Immature natural killer cell (primary cell): ENCODE results near the gene RASSF1. TPM values are rescaled to one million over a fixed set of nuclear protein-coding genes. Genes with fewer than 3 reads are reported as not detected.

Source experiments
- DNase-seq, 3 donors: peaks; one replicate each; pipeline ENCODE4 v3.0.0; 2022; ENCODE audit warnings: mixed read lengths in 1 of 3
- H3K27ac Mint-ChIP-seq, 6 donors: one replicate each; pipeline ENCODE4 v1.8.0; 2020; ENCODE audit warnings: mixed read lengths in 6 of 6, mild to moderate bottlenecking in 5 of 6, inconsistent platforms in 4 of 6, moderate library complexity in 3 of 6
- H3K27me3 Mint-ChIP-seq, 3 donors: one replicate each; pipeline ENCODE4 v1.8.0; 2020 to 2021; ENCODE audit warnings: low read depth in 3 of 3, mild to moderate bottlenecking in 3 of 3, mixed read lengths in 3 of 3, moderate library complexity in 3 of 3, inconsistent platforms in 1 of 3
- H3K36me3 Mint-ChIP-seq, 3 donors: one replicate each; pipeline ENCODE4 v1.8.0; 2020; ENCODE audit warnings: mixed read lengths in 3 of 3, inconsistent platforms in 2 of 3, mild to moderate bottlenecking in 2 of 3
- H3K4me1 Mint-ChIP-seq, 2 donors: one replicate each; pipeline ENCODE4 v1.8.0; 2020; ENCODE audit warnings: inconsistent platforms in 2 of 2, mild to moderate bottlenecking in 2 of 2, mixed read lengths in 2 of 2, moderate library complexity in 1 of 2
- H3K4me3 Mint-ChIP-seq, 5 donors: one replicate each; pipeline ENCODE4 v1.8.0; 2020; ENCODE audit warnings: mild to moderate bottlenecking in 5 of 5, mixed read lengths in 5 of 5, inconsistent platforms in 3 of 5, moderate library complexity in 3 of 5
- H3K9me3 Mint-ChIP-seq, 6 donors: one replicate each; pipeline ENCODE4 v1.8.0; 2020; ENCODE audit warnings: mild to moderate bottlenecking in 6 of 6, mixed read lengths in 6 of 6, inconsistent platforms in 4 of 6, moderate library complexity in 3 of 6
- polyA plus RNA-seq, 3 donors: library from polyadenylated mRNA; unstranded; fragments of 300-500 nt; fragmentation: Illumina TruSeq; gene quantifications; one replicate each; pipeline ENCODE4 v1.2.3, GENCODE V29; 2021

RASSF1 gene
- polyA plus RNA-seq, 3 donors from 2014 or later = 172 to 253 (median 187) TPM

DNA sequence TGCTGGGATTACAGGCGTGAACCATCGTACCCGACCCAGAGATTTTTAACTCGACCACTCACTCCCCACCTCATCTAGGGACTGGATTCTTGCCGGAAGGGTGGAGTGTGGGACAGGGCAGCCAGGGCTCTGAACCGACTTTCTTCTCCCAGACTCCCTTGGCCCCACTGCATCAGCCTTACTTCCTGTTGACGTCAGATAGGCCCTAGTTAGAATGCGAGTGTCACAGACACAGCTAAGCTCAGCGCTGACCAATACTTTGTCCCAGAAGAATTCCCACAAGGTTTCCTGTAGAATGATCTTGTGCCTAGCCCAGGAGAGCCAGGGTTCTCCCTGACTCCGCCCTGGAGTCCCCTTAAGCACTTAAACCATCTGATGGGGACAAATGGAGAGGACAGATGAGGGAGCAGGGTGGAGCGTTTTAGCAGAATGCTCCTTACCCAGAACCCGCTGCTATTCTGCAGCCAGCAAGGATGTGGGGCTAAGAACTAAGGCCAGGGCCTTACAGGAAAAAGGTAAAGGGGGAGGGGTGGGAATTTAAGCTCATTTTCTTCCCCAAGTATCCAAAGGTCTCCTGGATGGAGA is 6.8 kb downstream of the RASSF1 start:
- H3K4me3 Mint-ChIP-seq = peak overlapping the region; percentile 50 to 67 (median 62)
- H3K4me1 Mint-ChIP-seq = peaks cover 61 to 62% of the 10 kb centered on the region in 2 donors
- H3K27ac Mint-ChIP-seq = peak overlapping the region; percentile 93 to 97 (median 95)
- DNase-seq = peak in 1 of 3 donors; percentile 27
- H3K27me3 Mint-ChIP-seq = peaks cover 7 to 21% (median 17%) of the 10 kb centered on the region in 3 donors
- peaks cover 11 to 18% (median 11%) of the 10 kb centered on the region in 3 donors for H3K36me3 Mint-ChIP-seq
- H3K9me3 Mint-ChIP-seq = no peaks in the 10 kb centered on the region

DNA sequence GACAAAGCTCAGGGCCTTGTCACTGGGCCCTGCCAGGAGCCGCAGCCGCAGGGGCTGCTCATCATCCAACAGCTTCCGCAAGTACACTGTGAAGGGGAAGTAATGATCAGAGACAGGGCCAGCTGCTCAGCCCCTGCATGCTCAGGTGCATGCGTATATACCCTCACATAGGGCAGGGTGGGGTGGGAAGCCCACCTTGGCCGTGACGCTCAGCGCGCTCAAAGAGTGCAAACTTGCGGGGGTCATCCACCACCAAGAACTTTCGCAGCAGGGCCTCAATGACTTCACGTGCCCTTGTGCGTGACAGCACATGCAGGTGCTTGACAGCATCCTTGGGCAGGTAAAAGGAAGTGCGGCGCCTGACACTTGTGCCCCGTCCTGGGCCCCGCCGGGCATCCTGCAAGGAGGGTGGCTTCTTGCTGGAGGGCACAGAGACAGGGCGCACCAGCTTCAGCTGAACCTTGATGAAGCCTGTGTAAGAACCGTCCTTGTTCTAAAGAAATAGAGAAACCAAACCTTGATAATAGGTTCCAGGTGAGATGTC is 9.2 kb downstream of the RASSF1 start:
- peaks cover 1 to 15% (median 5%) of the 10 kb centered on the region in 3 donors for H3K36me3 Mint-ChIP-seq
- peaks cover 65 to 66% of the 10 kb centered on the region in 2 donors for H3K4me1 Mint-ChIP-seq
- DNase-seq = no peak
- no peaks in the 10 kb centered on the region for H3K9me3 Mint-ChIP-seq
- H3K4me3 Mint-ChIP-seq = no peak overlapping the region
- peaks cover 0 to 10% (median 4%) of the 10 kb centered on the region in 3 donors for H3K27me3 Mint-ChIP-seq
- peak overlapping the region in 5 of 6 donors; percentile 32 to 95 (median 73) for H3K27ac Mint-ChIP-seq

DNA sequence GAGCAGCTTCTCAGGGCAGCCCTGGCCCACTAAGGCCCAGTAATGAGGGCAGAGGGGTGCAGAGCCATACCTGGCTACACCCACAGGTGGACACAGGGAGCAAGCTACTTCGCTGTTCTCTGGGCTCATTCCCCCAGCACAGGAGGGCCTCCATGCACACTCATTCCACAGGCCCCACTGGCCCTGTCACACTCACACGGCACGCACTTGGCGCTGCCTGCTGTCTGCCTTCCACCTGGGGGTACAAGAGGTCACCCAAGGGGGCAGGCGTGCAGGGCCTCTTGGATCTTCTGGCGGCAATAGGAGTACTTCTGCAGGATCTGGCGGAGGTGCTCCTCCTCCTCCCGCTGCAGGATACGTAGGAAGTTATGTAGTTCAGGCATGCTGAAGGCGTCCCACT is 10.3 kb downstream of the RASSF1 start:
- Mint-ChIP-seq H3K27ac (peak overlapping the region in 4 of 6 donors; percentile 55 to 73 (median 66)), H3K4me3 (no peak overlapping the region), H3K36me3 (peaks cover 0 to 13% (median 4%) of the 10 kb centered on the region in 3 donors), H3K9me3 (no peaks in the 10 kb centered on the region), H3K4me1 (peaks cover 55 to 57% of the 10 kb centered on the region in 2 donors), H3K27me3 (peaks cover 0 to 9% (median 2%) of the 10 kb centered on the region in 3 donors)
- no peak for DNase-seq

DNA sequence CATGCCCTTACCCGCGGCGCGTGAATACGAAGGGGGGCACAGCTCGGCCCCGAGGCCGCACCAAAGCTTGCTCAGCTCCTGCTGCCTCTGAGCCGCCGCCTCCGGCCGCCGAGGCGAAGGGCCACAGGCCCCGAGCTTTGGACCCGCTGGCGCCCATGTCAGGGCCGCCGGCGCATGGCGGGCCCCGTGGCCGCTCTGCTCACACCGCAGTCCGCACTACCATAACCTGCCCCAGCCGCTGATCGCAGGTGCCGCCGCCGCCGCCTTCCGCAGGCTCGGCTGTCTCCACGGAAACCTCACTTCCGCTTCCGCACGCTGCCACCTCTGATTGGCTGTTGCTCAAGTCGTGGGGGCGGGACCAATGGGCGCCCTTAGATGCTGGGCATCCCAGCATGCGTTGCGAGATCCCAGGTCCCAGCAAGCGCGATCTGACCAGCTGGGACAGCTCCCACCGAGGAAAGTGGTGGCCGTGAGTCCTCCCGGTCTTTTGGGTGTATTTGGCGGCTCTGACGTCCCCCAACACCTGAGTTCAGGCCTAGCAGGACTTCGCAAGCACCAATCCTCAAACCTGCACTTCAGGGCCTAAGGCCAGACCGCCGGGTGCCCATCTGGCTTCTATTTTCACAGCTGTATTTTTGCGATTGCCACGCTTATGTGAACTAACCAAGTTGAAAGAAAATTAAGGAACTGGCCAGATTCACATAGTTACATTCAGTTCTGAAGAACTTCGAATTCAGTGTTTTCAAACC is 12.5 kb downstream of the RASSF1 start, which contains the start of gene TUSC2:
TSS of gene TUSC2 (minus strand) at position 281 of the 749 bp plus-strand sequence. CDS start at position 157, 124 bp downstream.
- DNase-seq = peak; percentile 93 to 94 (median 93)
- Mint-ChIP-seq H3K27me3 (peaks cover 0 to 8% (median 2%) of the 10 kb centered on the region in 3 donors), H3K27ac (peak within 1 kb of the TSS; percentile 89 to 96 (median 92)), H3K4me1 (peaks cover 42 to 49% of the 10 kb centered on the region in 2 donors), H3K4me3 (peak within 1 kb of the TSS; percentile 84 to 98 (median 94)), H3K9me3 (no peaks in the 10 kb centered on the region), H3K36me3 (peaks cover 0 to 9% (median 0%) of the 10 kb centered on the region in 3 donors)

DNA sequence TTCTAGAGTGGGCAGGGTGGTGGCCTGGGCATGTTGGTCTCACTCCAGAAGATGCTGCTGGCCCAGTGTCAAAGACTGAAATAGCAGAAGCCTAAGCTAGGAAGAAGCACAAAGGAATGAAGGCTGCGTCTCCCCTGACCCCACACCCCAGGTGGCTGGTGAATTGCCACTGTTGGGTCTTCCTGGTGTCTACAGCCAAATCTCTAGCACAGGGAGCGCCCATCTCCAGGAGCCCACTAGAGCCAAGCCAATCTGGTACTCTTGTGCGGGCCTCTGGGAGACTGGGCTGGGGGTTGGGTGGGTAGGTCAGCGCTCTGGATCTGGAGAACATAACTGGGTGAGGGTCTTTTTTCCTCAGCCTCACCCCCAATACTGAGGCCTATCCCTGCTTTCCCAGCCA is 13.5 kb downstream of the RASSF1 start:
- peaks cover 0 to 8% (median 2%) of the 10 kb centered on the region in 3 donors for H3K27me3 Mint-ChIP-seq
- peaks cover 35 to 41% of the 10 kb centered on the region in 2 donors for H3K4me1 Mint-ChIP-seq
- H3K4me3 Mint-ChIP-seq = peak overlapping the region; percentile 84 to 98 (median 94)
- H3K27ac Mint-ChIP-seq = peak overlapping the region; percentile 79 to 91 (median 82)
- peaks cover 0 to 7% (median 0%) of the 10 kb centered on the region in 3 donors for H3K36me3 Mint-ChIP-seq
- no peaks in the 10 kb centered on the region for H3K9me3 Mint-ChIP-seq
- DNase-seq = no peak

DNA sequence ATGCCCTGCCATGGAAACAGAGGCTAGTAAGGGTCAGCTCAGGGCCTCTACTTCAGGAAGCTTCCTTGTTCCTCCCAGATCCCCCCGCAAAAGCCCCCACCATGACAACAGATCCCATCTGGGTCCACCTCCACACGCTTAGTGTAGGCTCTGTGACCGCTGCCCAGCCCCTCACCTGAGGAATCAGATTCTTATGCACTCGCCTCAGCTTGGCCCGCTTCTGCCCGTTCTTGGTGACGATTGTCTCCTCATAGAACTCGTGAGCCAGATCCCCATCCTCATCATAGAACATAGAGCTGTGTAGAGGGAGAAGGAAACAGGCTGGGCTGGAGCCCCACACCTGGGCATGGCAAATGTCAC is 14.5 kb downstream of the RASSF1 start:
- H3K9me3 Mint-ChIP-seq = no peaks in the 10 kb centered on the region
- H3K4me3 Mint-ChIP-seq = peak overlapping the region; percentile 21 to 95 (median 41)
- peaks cover 0 to 8% (median 2%) of the 10 kb centered on the region in 3 donors for H3K27me3 Mint-ChIP-seq
- peaks cover 0 to 4% (median 0%) of the 10 kb centered on the region in 3 donors for H3K36me3 Mint-ChIP-seq
- H3K27ac Mint-ChIP-seq = peak overlapping the region in 1 of 6 donors; percentile 30
- DNase-seq = no peak
- peaks cover 31 to 33% of the 10 kb centered on the region in 2 donors for H3K4me1 Mint-ChIP-seq

DNA sequence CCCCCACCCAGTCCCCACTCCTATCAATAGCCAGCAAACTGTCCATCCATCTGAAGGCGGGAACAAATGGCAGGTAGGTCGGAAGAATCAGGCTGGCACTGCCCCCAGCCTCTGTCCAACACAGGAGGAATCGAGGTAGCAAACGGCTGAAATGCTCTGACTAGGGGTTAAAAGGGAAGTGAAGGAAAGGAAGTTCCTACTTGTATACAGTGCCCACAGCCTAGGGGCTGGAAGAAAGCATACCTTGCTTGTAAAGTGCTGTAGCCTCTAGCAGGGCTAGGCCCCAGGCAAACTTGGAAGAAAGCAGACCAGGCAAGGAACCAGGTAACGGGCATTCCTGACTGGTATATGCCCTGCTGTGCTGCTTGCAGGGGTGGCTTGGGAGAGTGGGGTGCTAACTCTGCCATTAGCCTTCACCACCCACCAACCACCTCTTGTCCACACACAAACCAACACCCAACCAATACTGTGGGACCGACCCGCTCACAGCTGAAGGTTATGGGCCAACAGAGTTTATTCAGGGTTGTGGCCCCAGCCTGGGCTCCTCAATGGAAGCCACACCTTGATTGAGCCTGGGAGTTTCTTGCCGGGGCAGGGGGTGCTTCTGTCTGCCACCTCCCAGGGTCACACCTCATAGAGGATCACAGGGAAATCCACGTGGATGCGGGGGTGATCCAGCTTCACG is 15.0 kb downstream of the RASSF1 start:
- Mint-ChIP-seq H3K36me3 (peaks cover 0 to 2% (median 0%) of the 10 kb centered on the region in 3 donors), H3K27ac (peak overlapping the region in 2 of 6 donors; percentile 53 to 62), H3K27me3 (peaks cover 0 to 10% (median 2%) of the 10 kb centered on the region in 3 donors), H3K9me3 (no peaks in the 10 kb centered on the region), H3K4me3 (peak overlapping the region in 1 of 5 donors; percentile 21), H3K4me1 (peaks cover 32 to 35% of the 10 kb centered on the region in 2 donors)
- no peak for DNase-seq

DNA sequence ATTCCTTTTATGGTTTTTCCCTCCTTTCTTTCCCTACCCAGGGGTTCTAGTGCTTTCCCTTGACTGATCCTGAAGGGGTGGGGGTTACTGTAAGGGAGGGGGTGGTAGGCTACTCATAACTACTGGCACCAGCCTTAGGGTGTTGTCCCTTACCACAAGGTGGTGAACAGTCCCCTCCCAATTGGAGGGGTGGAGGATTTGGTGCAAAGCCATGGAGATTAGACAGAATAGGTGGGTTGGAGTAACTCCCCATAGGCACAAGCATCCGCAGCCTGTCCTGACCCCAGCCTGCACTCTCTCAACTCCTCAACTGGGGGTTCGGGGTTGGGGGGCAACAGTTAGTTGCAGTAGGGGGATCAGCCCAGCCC is 15.5 kb downstream of the RASSF1 start:
- no peak overlapping the region for H3K4me3 Mint-ChIP-seq
- DNase-seq = no peak
- no peaks in the 10 kb centered on the region for H3K9me3 Mint-ChIP-seq
- peaks cover 0 to 10% (median 2%) of the 10 kb centered on the region in 3 donors for H3K27me3 Mint-ChIP-seq
- no peaks in the 10 kb centered on the region for H3K36me3 Mint-ChIP-seq
- peak overlapping the region in 5 of 6 donors; percentile 43 to 88 (median 62) for H3K27ac Mint-ChIP-seq
- H3K4me1 Mint-ChIP-seq = peaks cover 35 to 40% of the 10 kb centered on the region in 2 donors

DNA sequence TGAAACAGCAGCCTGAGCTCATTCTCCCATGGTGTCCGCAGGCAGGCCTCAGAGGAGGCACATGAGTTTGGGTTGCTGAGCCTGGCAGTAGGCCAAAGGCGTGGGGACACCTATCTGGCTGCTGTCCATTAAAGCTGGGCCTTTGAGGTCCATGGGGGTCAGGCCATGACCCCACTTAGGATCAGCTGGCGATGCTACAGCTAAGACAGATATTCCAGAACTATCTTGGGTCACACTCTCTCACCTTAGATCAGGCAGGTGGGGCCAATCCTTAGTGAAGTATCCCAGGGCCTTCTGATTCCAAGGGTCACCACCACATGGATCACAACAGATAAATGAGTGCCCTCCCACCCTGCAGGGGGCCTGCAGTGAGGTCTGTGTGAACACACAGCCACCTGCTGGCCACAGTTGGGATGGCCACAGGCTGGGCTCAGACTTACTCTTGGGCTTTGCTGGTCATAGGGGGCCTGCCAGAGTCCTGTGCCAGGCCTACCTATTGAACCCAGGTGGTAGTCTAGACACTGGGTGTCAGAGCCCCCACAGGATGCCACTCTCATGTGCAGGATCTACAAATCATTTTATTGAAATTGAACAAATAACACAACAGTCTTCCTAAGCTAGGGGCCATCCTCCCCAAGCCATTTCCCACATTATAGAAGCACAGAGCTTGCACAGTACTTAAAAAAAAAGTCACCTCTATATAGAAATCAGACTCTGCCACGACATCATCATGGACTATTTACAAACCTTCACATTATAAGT is 16.1 kb downstream of the RASSF1 start:
- Mint-ChIP-seq H3K9me3 (no peaks in the 10 kb centered on the region), H3K4me1 (peaks cover 39 to 46% of the 10 kb centered on the region in 2 donors), H3K4me3 (peak overlapping the region in 2 of 5 donors; percentile 2 to 40), H3K27me3 (peaks cover 0 to 10% (median 2%) of the 10 kb centered on the region in 3 donors), H3K27ac (peak overlapping the region; percentile 36 to 88 (median 71)), H3K36me3 (no peaks in the 10 kb centered on the region)
- peak; percentile 47 to 56 (median 56) for DNase-seq

DNA sequence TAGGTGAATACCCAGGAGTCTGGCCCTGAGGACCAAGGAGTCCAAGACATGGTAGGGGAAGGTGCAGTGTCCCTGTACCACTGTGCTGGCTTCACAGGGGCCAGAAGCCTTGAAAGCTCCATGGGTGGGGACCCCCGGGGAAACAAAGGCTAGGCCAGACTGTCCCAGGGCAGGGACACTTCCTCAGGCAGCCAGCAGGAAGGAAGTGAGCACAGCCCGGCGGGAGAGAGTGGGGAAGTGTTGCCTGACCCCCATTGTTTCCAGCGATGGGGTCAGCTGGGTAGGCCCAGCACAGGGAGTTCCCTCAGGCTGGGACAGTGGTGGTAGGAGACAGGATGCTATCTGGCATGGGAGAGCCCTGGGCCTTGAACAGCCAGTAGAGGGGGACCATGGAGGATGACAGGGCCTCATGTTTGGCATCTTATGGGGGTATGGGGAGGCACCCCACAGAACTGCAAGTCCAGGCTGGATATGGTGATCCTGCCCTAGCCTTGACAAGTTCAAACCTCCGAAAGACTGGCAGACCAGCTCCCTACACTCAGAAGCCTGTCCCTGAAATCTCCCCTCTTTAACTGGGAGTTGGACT is 16.9 kb downstream of the RASSF1 start:
- peaks cover 47 to 53% of the 10 kb centered on the region in 2 donors for H3K4me1 Mint-ChIP-seq

DNA sequence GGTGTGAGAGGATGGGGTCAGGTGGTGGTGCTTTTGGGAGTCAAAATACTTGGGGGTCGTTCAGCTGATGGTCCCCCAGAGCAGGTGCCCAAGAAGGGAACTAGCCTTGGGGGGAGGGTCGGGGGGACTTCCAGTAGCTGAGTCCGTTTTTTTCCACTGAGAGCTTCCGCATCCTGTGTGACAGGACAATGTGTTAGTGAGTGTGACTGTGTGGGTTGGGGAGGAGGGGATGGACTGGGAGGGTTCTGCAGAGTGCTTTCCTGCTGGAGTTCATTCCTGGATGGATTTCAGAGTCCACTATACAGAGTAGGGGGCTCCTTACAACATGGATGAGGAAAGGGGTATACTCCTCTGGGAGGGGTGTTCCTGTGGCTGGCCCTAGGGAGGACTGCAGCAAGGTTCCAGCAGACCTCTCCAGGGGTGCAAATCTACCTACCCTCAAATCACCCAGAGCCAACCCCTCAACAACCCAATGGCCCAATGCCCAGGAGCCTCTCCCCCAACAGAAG is 17.5 kb downstream of the RASSF1 start:
- no peak for DNase-seq
- H3K36me3 Mint-ChIP-seq = no peaks in the 10 kb centered on the region
- H3K4me1 Mint-ChIP-seq = peaks cover 47 to 53% of the 10 kb centered on the region in 2 donors
- no peaks in the 10 kb centered on the region for H3K9me3 Mint-ChIP-seq
- H3K27ac Mint-ChIP-seq = peak overlapping the region in 5 of 6 donors; percentile 5 to 75 (median 59)
- H3K27me3 Mint-ChIP-seq = peaks cover 0 to 5% (median 0%) of the 10 kb centered on the region in 3 donors
- H3K4me3 Mint-ChIP-seq = peak overlapping the region in 3 of 5 donors; percentile 39 to 62 (median 58)

More for the DNA sequence above, 16.9 kb downstream of the RASSF1 start:
- peak overlapping the region in 4 of 6 donors; percentile 18 to 75 (median 49) for H3K27ac Mint-ChIP-seq
- no peak for DNase-seq
- peaks cover 0 to 5% (median 2%) of the 10 kb centered on the region in 3 donors for H3K27me3 Mint-ChIP-seq
- H3K9me3 Mint-ChIP-seq = no peaks in the 10 kb centered on the region
- H3K4me3 Mint-ChIP-seq = no peak overlapping the region
- H3K36me3 Mint-ChIP-seq = no peaks in the 10 kb centered on the region

DNA sequence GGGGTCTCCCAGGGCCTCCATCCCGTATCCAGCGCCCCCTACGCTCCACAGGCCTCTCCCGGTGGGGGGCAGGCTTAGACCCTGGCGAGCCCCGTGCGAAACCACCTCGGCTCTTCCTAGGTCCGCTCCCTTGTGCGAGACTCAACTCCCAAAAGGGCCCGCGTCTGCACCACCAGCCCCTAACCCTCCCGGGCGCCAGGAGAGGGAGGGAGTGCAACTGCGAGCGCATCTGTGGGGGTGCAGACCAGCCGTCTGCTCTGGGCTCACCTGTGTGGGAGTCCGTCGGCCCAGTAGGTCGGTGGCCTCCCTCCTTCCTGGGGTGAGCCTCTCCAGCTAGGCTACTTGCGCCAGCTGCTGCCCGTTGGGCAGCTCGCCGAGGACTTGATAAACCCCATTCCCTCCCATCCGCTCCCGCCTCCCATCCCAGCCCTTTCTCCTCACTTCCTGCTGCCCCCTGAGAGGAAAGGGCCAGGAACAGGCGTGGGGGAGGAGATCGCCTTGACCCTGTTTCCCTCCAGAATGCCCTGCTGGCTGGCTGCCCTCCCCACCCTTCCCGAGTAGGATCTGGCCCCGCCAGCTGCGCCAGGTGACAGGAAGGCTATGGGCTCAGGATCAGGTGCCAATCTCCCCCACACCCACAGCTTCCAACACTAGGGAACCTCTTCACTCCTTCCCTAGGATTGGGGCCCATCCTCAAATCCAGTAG is 18.1 kb downstream of the RASSF1 start, which contains the start of gene HYAL2:
TSS of gene HYAL2 (minus strand) at position 360 of the 706 bp plus-strand sequence. CDS start 2,256 bp downstream, outside the sequence.
- H3K27ac Mint-ChIP-seq = peak within 1 kb of the TSS; percentile 80 to 92 (median 88)
- peaks cover 0 to 2% (median 0%) of the 10 kb centered on the region in 3 donors for H3K27me3 Mint-ChIP-seq
- no peaks in the 10 kb centered on the region for H3K36me3 Mint-ChIP-seq
- H3K4me1 Mint-ChIP-seq = peaks cover 46 to 48% of the 10 kb centered on the region in 2 donors
- DNase-seq = no peak
- no peaks in the 10 kb centered on the region for H3K9me3 Mint-ChIP-seq
- peak within 1 kb of the TSS; percentile 81 to 86 (median 85) for H3K4me3 Mint-ChIP-seq
